Measurements from ENCODE around the gene E4F1.
A peak's percentile ranks its signal among the peaks of the same experiment; 100 is the strongest.
"Not testable (repeated sequence)": the region's sequence is repeated elsewhere in the genome, so short reads cannot be mapped to it uniquely, and the experiment has no call there.

The E4F1 gene

GRCh38 chr16:2235234-2235651 lies 11.9 kb downstream of the E4F1 start:
- Histone ChIP-seq H3K4me3 (ENCODE audit: low read length) (no peak overlapping the region), H3K27me3 (ENCODE audit: insufficient read depth, low read length) (peaks cover 33% of the 10 kb centered on the region), H3K9ac (ENCODE audit: low read depth, low read length) (no peak overlapping the region), H3K4me1 (ENCODE audit: insufficient read depth, low read length) (peaks cover 3% of the 10 kb centered on the region; the same call in 1 of the 2 replicates), H3K36me3 (ENCODE audit: insufficient read depth, low read depth, low read length) (peaks cover 25% of the 10 kb centered on the region), H3K9me3 (ENCODE audit: insufficient read depth, low read depth, low read length) (no peaks in the 10 kb centered on the region), H3K27ac (ENCODE audit: low read length) (no peak overlapping the region)

DNA sequence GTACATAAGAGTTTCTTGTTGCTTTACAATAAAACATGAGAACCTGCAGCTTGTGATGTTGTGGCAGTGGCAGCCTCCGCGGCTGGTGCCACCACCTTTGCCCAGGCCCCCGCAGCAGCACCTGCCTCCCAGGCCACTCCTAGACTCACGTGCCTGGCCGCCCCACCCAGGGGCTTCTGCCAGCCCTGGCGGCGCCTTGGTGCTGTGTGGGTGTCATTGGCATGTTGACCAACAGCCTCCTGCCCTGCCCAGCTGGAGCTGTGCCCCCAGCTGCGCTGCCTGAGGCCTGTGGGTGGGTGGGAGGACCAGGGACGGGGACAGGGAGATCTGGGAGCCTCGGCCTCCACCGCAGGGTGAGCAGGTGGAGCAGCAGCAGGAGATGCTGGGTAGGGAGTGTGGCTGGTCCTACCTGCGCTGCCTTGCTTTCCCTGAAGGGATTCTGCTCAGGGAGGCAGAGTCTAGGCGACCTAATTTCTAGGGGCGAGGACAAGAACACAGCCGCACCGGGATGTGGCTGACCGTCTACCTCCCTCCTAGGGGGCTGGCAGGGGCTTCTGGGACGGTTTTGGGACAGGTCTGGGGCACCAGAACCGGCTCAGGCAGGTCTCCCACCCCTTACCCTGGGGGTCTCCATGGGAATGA lies 12.4 kb downstream of the E4F1 start:
- Histone ChIP-seq H3K4me3 (ENCODE audit: low read length) (no peak overlapping the region), H3K9me3 (ENCODE audit: insufficient read depth, low read depth, low read length) (no peaks in the 10 kb centered on the region), H3K9ac (ENCODE audit: low read depth, low read length) (no peak overlapping the region), H3K36me3 (ENCODE audit: insufficient read depth, low read depth, low read length) (peaks cover 25% of the 10 kb centered on the region), H3K27me3 (ENCODE audit: insufficient read depth, low read length) (peaks cover 33% of the 10 kb centered on the region), H3K27ac (ENCODE audit: low read length) (no peak overlapping the region), H3K4me1 (ENCODE audit: insufficient read depth, low read length) (peaks cover 3% of the 10 kb centered on the region; the same call in 1 of the 2 replicates)

DNA sequence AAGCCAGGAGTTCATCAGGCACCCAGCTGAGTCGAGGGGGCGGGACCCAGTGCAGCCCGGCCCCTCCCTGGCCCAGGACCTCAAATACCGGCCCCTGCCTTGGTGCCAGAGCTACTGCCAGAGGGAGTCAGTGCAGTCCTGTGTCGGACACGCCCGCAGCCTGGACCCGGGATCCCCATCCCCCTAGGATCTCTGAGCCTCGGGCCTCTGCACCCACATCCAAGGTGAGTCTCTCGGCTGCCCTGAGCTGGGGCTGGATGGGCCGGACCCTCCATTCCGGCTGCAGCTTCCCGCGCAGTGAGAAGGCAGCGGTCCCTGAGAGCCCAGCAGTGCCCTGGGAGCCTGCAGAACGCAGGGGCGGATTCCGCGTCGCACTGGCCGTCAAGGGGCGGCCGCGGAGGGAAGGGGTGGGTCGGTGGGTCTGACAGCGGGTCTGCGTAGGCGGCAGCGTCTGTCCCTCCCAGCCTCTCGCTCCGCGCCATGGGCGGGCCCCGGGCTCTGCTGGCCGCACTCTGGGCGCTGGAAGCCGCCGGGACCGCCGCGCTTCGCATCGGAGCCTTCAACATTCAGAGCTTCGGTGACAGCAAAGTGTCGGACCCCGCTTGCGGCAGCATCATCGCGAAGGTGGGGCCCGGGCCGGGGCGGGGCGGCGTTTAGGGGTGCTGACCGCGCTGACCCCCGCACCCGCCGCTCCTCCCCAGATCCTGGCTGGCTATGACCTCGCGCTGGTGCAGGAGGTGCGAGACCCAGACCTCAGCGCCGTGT lies 13.1 kb downstream of the E4F1 start, which contains the start of gene DNASE1L2:
DNASE1L2 (plus strand) TSS at position 108 of the 765 bp plus-strand sequence; CDS start at position 481, 373 bp downstream.
- Histone ChIP-seq H3K9ac (ENCODE audit: low read depth, low read length) (no peak within 1 kb of the TSS), H3K27me3 (ENCODE audit: insufficient read depth, low read length) (peaks cover 33% of the 10 kb centered on the region), H3K4me1 (ENCODE audit: insufficient read depth, low read length) (peaks cover 3% of the 10 kb centered on the region; the same call in 1 of the 2 replicates), H3K9me3 (ENCODE audit: insufficient read depth, low read depth, low read length) (no peaks in the 10 kb centered on the region), H3K36me3 (ENCODE audit: insufficient read depth, low read depth, low read length) (peaks cover 20% of the 10 kb centered on the region), H3K4me3 (ENCODE audit: low read length) (peak within 1 kb of the TSS; percentile 42; the same call in 1 of the 2 replicates), H3K27ac (ENCODE audit: low read length) (no peak within 1 kb of the TSS)

GRCh38 chr16:2237102-2237482 lies 13.7 kb downstream of the E4F1 start:
- Histone ChIP-seq H3K4me1 (ENCODE audit: insufficient read depth, low read length) (peaks cover 3% of the 10 kb centered on the region; the same call in 1 of the 2 replicates), H3K27me3 (ENCODE audit: insufficient read depth, low read length) (peaks cover 33% of the 10 kb centered on the region), H3K27ac (ENCODE audit: low read length) (no peak overlapping the region), H3K36me3 (ENCODE audit: insufficient read depth, low read depth, low read length) (peaks cover 16% of the 10 kb centered on the region), H3K9me3 (ENCODE audit: insufficient read depth, low read depth, low read length) (no peaks in the 10 kb centered on the region), H3K9ac (ENCODE audit: low read depth, low read length) (no peak overlapping the region), H3K4me3 (ENCODE audit: low read length) (peak overlapping the region; percentile 42; the same call in 1 of the 2 replicates)

DNA sequence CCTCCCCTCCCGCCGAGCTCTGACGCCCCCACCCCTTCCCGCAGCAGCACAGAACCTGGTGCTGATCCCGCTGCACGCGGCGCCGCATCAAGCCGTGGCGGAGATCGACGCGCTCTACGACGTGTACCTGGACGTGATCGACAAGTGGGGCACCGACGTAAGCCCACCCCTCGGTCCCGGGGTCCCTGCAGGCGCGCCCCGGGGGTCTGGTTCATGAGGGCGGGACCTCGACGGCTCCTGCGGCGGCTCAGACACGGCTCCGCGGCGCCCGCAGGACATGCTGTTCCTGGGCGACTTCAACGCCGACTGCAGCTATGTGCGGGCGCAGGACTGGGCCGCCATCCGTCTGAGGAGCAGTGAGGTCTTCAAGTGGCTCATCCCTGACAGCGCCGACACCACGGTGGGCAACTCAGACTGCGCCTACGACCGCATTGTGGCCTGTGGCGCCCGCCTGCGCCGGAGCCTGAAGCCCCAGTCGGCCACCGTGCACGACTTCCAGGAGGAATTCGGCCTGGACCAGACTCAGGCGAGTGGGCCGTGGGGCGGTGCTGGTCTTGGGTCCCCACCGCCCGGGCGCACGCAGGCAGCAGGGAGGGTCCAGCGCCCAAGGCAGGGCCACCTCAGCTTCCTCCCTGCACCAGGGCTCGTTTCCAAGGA lies 14.2 kb downstream of the E4F1 start:
- Histone ChIP-seq H3K36me3 (ENCODE audit: insufficient read depth, low read depth, low read length) (peaks cover 16% of the 10 kb centered on the region), H3K4me3 (ENCODE audit: low read length) (peak overlapping the region; percentile 42; the same call in 1 of the 2 replicates), H3K9ac (ENCODE audit: low read depth, low read length) (no peak overlapping the region), H3K27me3 (ENCODE audit: insufficient read depth, low read length) (peaks cover 33% of the 10 kb centered on the region), H3K27ac (ENCODE audit: low read length) (no peak overlapping the region), H3K9me3 (ENCODE audit: insufficient read depth, low read depth, low read length) (no peaks in the 10 kb centered on the region), H3K4me1 (ENCODE audit: insufficient read depth, low read length) (peaks cover 3% of the 10 kb centered on the region; the same call in 1 of the 2 replicates)

DNA sequence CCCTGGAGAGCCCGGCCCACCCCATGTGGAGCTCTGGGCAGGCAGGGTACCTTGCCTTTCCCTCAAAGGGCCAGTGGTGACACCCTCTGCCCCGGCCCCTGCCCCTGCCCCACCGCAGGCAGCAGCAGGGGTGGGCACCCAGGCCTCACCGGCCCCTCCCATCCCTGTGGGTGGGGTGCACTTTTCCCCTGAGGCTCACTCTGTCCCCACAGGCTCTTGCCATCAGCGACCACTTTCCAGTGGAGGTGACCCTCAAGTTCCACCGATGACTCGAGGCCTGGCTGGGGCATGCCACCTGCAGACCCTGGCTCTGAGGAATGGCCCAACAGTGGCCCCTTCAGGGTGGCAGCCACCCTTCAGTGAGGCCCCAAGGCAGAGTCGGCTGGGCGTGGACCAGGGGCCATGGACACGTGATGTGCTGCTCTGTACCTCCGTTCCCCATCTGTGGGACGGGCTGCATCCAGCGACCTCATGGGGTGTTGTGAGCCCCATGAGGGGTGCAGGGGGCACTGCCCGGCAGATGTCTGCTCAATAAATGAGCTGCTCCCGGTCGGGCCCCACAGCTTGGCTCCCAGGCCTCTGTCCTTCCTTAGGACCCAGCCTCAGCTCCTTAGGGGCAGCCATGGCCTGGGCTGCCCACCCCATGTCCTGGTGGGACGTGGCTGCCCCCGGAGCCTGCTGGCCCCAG lies 14.9 kb downstream of the E4F1 start:
- Histone ChIP-seq H3K9me3 (ENCODE audit: insufficient read depth, low read depth, low read length) (no peaks in the 10 kb centered on the region), H3K36me3 (ENCODE audit: insufficient read depth, low read depth, low read length) (peaks cover 18% of the 10 kb centered on the region), H3K4me3 (ENCODE audit: low read length) (no peak overlapping the region), H3K4me1 (ENCODE audit: insufficient read depth, low read length) (peaks cover 3% of the 10 kb centered on the region; the same call in 1 of the 2 replicates), H3K9ac (ENCODE audit: low read depth, low read length) (no peak overlapping the region), H3K27me3 (ENCODE audit: insufficient read depth, low read length) (peaks cover 33% of the 10 kb centered on the region), H3K27ac (ENCODE audit: low read length) (no peak overlapping the region)

GRCh38 chr16:2238838-2239675 lies 15.7 kb downstream of the E4F1 start:
- H3K36me3 ChIP-seq (ENCODE audit: insufficient read depth, low read depth, low read length) = peaks cover 25% of the 10 kb centered on the region
- no peaks in the 10 kb centered on the region for H3K9me3 ChIP-seq (ENCODE audit: insufficient read depth, low read depth, low read length)
- peaks cover 3% of the 10 kb centered on the region; the same call in 1 of the 2 replicates for H3K4me1 ChIP-seq (ENCODE audit: insufficient read depth, low read length)
- H3K9ac ChIP-seq (ENCODE audit: low read depth, low read length) = no peak overlapping the region
- no peak overlapping the region for H3K4me3 ChIP-seq (ENCODE audit: low read length)
- H3K27me3 ChIP-seq (ENCODE audit: insufficient read depth, low read length) = peaks cover 33% of the 10 kb centered on the region
- no peak overlapping the region for H3K27ac ChIP-seq (ENCODE audit: low read length)

GRCh38 chr16:2240331-2240730 lies 16.9 kb downstream of the E4F1 start:
- Histone ChIP-seq H3K36me3 (ENCODE audit: insufficient read depth, low read depth, low read length) (peaks cover 38% of the 10 kb centered on the region), H3K27me3 (ENCODE audit: insufficient read depth, low read length) (peaks cover 33% of the 10 kb centered on the region)
- H3K27ac ChIP-seq (ENCODE audit: low read length); H3K9me3 ChIP-seq (ENCODE audit: insufficient read depth, low read depth, low read length); H3K9ac ChIP-seq (ENCODE audit: low read depth, low read length); H3K4me3 ChIP-seq (ENCODE audit: low read length); H3K4me1 ChIP-seq (ENCODE audit: insufficient read depth, low read length): not testable (repeated sequence)

GRCh38 chr16:2242598-2242997 lies 19.2 kb downstream of the E4F1 start:
- no peak overlapping the region for H3K9ac ChIP-seq (ENCODE audit: low read depth, low read length)
- peaks cover 3% of the 10 kb centered on the region; the same call in 1 of the 2 replicates for H3K4me1 ChIP-seq (ENCODE audit: insufficient read depth, low read length)
- peaks cover 13% of the 10 kb centered on the region for H3K27me3 ChIP-seq (ENCODE audit: insufficient read depth, low read length)
- no peaks in the 10 kb centered on the region for H3K9me3 ChIP-seq (ENCODE audit: insufficient read depth, low read depth, low read length)
- no peak overlapping the region for H3K27ac ChIP-seq (ENCODE audit: low read length)
- H3K36me3 ChIP-seq (ENCODE audit: insufficient read depth, low read depth, low read length) = peaks cover 54% of the 10 kb centered on the region
- no peak overlapping the region for H3K4me3 ChIP-seq (ENCODE audit: low read length)

- no peak overlapping the region for H3K27ac ChIP-seq (ENCODE audit: low read length)
- peaks cover 9% of the 10 kb centered on the region for H3K27me3 ChIP-seq (ENCODE audit: insufficient read depth, low read length)
- no peak overlapping the region for H3K9ac ChIP-seq (ENCODE audit: low read depth, low read length)
- no peaks in the 10 kb centered on the region for H3K9me3 ChIP-seq (ENCODE audit: insufficient read depth, low read depth, low read length)
- peaks cover 54% of the 10 kb centered on the region for H3K36me3 ChIP-seq (ENCODE audit: insufficient read depth, low read depth, low read length)
- H3K4me3 ChIP-seq (ENCODE audit: low read length) = no peak overlapping the region
- H3K4me1 ChIP-seq (ENCODE audit: insufficient read depth, low read length) = peaks cover 3% of the 10 kb centered on the region; the same call in 1 of the 2 replicates
Measured at GRCh38 chr16:2243031-2243528, 19.7 kb downstream of the E4F1 start.

Measured in iPS-20b (cell line).